GM18907 (cell line): ENCODE measurements around the gene CSF2RB.

Experiments
- ATAC-seq: cut with Tn5 transposase; IDR thresholded peaks from one replicate; pipeline ENCODE4 v1.9.1; 2021; ENCODE audit warnings: mild to moderate bottlenecking, moderate library complexity; ENCODE audit not compliant: unreplicated experiment

CSF2RB gene

DNA sequence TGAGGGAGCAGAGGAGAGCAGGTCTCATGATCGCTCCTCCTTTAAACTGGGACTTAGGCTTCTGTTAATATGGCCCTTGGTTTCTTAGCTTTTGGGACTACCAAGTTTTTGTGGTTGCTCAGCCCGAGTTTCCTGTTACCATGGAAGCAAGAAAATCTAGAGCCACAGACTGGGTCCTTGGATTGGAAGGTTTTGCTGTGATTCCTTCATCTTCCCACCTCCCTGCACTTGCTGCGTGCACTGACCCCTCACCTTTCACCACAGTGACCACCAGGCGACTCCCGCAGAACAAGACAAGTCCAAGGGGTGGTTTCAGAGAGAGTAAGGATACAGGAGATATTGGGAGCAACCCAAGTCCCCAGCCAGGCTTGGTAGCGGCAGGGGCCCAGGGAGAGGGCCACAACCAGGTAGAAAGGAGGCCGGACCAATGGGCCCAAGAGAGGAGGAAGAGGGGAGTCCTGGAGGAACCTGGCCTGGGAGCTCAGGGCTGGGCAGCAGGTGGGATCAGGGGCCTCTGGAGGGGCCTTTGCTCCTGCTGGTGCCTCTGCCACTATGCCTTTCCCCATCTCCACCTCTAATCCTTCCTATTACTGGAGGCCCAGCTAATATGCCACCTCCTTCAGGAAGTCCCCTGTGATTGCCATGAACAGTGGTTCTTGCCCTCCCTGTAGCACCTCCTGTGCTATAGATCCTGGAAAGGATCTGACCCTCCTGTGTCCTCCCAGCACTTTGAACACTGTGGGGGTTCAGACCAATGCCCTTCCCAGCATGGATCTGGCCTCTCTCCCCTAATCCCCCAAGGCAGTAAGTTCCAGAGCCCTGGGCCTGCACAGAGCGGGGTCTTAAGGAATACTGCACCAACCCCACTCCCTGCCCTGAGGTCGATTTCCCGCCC, 21.2 kb downstream of the CSF2RB start:
- ATAC-seq: no peak

DNA sequence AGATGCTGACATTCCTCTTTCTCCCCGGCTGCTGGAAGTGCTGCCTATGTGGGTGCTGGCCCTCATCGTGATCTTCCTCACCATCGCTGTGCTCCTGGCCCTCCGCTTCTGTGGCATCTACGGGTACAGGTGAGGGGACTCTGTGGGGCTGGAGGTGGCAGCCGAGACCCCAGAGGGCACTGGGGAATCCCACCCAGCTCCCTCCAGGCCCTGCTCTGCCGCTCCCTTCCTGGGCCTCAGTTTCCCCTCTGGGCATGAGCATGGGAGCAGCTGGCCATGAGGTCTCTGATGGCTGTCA, 21.8 kb downstream of the CSF2RB start:
- ATAC-seq: no peak

GRCh38 chr22:36935694-36936093, 22.3 kb downstream of the CSF2RB start:
- no peak for ATAC-seq

DNA sequence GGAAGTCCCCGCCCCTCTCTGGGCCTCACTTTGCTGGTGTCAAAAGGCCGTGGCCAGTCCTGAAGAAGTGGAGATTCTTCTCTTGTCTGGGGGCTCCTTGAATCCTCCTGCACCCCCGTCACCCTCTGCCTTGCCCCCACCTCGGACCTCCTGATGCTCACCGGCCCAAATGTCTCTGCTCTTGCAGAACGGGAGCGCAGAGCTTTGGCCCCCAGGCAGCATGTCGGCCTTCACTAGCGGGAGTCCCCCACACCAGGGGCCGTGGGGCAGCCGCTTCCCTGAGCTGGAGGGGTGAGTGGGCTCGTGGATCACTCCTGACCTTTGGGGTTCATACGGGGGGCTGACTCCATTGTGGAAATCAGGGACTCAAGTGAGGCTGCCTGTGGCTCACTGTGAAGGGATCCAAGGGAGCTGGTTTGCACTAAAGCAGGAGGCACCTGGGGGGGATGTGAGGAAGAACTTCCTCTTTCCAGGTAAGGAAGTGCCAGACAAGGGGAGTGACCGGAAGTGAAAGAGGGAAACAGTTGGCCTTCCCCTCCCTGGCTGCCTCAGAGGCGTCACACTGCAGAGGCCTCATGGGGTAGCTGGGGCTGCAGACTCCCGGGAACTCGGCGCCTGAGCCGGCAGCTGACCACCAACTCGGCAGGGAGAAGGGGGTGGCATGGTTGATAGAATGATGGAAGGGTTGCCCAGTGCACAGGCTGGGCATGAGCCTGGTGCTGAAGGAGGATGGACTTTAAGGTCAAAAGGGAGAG, 23.1 kb downstream of the CSF2RB start:
- no peak for ATAC-seq

GRCh38 chr22:36937319-36938027, 24.0 kb downstream of the CSF2RB start:
- no peak for ATAC-seq

GRCh38 chr22:36938028-36938425, 24.6 kb downstream of the CSF2RB start:
- ATAC-seq: no peak

GRCh38 chr22:36938886-36939285, 25.5 kb downstream of the CSF2RB start:
- no peak for ATAC-seq

GRCh38 chr22:36940676-36941075, 27.2 kb downstream of the CSF2RB start:
- ATAC-seq: no peak

DNA sequence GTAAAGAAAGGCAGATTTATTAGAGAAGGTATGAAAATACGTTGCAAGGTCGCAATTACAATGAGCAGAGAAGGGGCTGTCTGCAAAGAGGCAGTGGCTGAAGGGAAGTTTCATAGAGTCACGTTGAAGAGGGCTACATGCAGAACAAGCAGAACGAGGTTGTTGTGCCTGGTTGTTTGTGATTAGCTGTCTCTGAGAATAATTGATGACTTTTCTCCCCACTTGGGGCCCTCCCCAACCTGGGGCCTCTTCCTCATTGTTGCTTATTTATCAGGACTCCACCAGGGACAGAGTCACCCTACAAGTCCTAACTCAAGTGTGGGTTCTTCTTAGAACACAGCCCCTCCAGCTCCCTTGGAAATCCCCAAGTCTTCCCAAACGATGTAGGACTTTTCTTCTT, 29.1 kb downstream of the CSF2RB start:
- no peak for ATAC-seq

DNA sequence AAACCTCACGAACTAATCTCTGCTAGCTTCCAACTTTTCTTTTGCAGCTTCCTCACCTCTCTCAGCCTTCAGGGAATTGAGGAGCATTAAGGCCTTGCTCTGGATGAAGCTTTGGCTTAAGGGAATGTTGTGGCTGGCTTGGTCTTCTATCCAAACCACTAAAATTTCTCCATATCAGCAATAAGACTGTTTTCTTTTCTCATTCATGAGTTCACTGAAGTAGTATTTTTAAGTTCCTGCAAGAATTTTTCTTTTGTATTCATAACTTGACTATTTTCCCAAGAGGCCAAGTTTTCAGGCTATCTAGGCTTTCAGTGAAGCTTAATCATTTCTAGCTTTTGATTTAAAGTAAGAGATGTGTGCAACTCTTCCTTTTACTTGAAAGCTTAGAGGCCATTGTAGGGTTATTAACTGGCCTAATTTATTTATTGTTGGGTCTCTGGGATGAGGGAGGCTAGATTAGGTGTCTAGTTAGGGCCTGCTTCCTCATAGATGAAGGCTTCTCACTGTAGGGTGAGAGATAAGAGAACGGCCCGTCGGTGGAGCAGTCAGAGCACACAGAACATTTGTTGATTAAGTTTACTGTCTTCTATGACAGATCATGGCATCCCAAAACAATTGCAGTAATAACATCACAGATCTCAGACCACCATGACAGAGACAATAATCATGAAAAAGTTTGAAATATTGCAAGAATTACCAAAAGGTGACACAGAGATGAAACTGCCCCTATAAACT, 33.2 kb downstream of the CSF2RB start:
- ATAC-seq: no peak

DNA sequence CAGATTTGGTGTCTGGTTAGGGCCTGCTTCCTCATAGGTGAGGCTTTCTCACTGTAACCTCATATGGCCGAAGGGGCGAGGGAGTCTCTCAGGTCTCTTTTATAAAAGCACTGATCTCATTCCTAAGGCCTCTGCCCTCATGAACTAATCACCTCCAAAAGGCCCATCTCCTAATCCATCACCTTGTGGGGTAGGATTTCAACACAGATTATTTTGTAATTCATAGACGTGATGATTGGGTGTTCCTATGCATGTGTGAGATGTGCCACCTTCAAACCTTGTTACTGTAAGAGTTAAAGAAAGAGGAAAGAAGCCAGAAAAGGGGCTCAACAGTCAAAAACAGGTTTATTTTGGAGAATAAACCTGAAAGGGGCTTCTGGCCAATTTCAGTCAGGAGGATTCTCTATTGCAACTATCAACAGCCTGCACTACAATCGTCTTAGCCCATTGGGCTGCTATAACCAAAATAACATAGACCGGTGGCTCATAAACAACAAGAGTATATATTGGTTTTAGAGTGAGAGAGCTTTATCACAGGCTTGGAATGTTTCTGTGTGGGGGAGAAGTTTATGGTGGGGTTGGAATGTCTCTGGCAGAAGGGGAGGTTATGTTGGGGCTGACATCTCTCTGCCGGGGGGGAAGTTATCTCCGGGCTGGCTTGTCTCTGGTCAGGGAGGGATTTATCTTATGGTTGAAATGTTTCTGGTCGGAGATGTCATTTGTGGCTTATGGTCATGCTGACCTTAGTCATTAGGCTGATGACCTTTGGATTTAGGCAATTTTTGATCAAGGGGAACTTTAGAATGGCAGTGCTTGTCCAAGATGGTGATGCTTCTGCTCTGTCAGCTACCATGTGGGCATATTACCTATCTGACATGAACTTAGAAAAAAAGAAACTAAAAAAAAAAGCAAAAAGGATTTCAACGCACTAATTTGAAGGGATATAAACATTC, 35.1 kb downstream of the CSF2RB start:
- ATAC-seq: no peak

DNA sequence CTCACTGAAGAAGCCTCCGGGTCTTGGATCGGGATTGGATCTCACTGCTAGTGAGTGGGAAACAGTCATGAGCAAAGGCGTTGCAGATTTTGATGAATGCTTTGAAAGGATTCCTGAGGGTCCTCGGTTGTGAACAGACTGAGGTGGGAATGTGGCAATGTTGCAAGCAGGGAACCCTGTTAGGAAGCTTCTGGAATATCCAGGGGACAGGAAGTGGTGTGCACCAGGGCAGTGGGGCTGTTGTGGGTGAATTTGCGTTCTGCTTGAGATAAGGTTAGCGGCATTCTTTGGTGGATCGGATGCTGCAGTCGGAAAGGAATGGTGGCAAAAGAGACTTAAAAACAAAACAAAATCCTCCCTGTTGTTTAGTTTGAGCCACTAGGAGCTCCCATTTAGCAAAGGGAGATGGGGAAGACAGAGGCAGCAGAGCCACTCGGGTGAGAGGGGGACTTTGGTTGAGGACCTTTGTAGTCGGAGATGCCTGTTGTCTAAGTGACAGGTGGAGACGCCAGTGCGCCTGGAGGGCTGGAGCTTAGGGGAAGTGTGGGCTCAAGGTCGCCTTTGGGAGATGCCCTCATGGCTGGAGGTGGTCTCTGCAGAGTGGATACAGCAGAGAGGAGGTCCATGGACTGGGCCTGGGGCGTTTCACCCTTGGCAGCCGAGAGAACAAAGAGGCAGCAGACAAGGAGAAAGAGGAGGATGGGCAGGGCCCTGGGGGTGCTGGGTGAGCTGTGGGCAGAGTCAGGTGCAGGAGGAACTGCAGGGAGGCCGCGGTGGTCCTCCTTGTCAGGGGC, 37.6 kb downstream of the CSF2RB start:
- no peak for ATAC-seq

DNA sequence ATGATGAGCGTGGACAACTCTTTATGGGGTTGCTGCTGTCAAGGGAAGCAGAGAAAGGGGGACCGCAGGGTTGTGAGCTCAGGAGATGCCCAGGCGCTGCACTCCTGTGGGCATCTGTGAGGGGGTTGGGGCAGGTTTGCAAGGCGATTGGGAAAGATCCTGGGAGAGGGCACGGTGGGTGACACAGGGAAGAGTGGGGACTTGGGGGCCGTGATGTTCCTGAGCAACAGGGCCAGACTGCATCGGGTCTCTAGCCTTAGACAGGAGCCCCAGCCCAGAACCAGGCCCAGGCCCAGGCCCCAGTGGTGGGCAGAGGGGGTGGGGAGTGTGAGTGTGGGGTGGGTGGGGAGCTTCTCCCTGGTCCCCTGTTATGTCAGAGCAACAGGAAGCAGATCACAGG, 38.3 kb downstream of the CSF2RB start:
- ATAC-seq: no peak

GRCh38 chr22:36953239-36954080, 40.0 kb downstream of the CSF2RB start:
- no peak for ATAC-seq

- ATAC-seq: no peak
Measured at GRCh38 chr22:36954251-36955014, 41.0 kb downstream of the CSF2RB start.

DNA sequence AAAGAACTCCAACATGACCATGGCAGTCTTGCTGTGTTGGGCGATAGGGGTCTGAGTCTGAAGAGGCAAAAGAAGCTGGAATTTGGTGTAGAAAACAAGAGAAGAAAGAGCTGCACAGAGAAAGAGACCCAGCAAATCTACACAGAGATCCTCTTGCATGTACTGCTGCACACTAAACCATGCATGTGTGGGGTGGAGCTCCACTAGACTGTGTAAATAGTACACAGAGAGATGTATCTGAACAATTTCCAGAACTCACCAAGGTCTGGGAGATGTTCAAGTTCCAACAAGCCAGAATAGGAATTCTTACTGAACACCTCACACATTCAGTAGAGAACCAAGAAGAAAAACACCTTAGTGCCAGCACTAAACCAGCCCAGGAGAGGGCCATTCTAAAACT, 42.3 kb downstream of the CSF2RB start:
- no peak for ATAC-seq

DNA sequence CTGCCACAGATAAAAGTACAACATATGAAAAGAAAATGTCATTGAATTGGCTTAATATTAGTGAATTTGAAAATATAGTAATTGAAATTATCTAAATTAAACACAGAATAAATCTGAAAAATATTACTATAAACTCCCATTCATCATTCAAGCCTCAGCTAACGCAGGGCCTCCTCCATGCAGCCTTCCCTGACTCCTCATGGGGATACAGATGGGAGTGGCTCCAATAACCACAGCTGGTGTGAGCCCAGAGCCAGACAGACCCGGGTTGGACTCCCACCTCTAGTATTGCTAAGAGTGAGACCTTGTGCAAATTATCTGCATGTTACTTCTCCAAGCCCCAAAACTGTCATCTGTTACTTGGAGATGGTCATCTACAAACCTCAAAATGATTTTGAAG, 44.9 kb downstream of the CSF2RB start:
- ATAC-seq: no peak

DNA sequence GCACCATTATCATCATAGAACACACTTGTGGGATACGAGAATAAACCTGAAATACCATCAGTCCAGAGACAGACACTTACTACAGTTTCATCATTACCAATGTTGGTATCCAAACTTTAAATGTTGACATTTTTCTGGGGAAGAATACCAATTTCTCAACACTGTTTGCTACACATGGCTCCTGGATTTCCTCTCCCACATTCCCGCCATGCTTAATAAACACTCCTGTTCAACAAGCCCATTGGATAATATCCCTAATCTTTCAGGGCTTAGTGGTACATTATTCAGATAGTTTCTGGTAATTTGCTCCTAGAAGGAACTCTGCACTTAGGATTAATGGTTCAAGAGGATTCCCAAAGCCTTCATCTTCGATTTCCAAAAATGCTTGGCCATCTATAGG, 48.2 kb downstream of the CSF2RB start:
- no peak for ATAC-seq
